Measurements from ENCODE around the gene PXDN.

DNA sequence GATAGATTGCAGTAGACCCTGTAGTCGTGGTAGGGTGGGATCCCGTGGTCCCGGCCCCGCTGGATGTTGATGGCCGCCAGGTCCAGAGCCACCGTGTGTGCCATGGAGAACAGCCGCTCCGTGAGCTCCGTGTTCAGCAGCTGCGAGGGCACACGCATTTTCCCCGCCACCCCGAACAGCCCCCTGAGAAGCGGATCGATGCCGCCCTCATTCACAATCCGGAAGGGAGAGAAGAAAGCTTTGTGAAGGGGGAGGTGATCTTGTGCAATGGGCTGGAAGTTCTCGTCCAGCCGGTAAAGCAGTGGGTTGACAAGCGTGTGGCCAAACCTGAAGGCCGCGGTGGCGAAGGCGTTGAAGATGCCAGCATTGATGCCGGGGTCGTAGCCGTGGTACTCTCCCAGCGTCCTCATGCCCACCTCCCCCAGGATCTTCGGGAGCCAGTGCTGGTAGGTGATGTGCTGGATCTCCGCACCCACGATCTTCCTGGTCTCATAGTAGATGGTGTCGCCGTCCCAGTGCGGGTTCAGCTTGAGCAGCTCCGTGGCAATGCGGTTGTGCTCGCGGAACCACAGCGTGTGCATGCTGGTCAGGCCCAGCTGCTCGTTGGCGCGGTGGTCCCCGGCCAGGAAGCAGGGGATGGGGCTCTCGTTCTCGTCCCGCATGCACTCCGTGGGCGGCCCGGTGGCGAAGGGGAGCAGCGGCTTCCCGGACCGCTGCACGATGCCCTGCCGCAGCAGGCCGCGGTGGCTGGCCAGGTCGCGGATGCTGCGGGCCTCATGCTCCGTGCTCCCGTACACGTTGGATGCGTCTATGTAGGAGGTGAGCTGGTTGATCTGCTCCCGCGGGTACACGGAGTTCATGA lies 95.8 kb downstream of the PXDN start:
- TF ChIP-seq, protein P1, sequence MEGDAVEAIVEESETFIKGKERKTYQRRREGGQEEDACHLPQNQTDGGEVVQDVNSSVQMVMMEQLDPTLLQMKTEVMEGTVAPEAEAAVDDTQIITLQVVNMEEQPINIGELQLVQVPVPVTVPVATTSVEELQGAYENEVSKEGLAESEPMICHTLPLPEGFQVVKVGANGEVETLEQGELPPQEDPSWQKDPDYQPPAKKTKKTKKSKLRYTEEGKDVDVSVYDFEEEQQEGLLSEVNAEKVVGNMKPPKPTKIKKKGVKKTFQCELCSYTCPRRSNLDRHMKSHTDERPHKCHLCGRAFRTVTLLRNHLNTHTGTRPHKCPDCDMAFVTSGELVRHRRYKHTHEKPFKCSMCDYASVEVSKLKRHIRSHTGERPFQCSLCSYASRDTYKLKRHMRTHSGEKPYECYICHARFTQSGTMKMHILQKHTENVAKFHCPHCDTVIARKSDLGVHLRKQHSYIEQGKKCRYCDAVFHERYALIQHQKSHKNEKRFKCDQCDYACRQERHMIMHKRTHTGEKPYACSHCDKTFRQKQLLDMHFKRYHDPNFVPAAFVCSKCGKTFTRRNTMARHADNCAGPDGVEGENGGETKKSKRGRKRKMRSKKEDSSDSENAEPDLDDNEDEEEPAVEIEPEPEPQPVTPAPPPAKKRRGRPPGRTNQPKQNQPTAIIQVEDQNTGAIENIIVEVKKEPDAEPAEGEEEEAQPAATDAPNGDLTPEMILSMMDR (conservative IDR thresholded peaks at IDR 0.05), result no peak
- no peak for TF ChIP-seq ZFX (IDR thresholded peaks at IDR 0.05)

All from C4-2B (cell line).